ENCODE results near the gene BACE2.

- TF ChIP-seq GLIS3 (CRISPR knock-in tag; IDR thresholded peaks at IDR 0.05): no peak
- no peak for TF ChIP-seq PATZ1 (CRISPR knock-in tag; IDR thresholded peaks at IDR 0.05; ENCODE audit: borderline replicate concordance)
- TF ChIP-seq ARNTL (CRISPR knock-in tag; IDR thresholded peaks at IDR 0.05; ENCODE audit: borderline replicate concordance, low read depth): no peak
- TF ChIP-seq PPARA (CRISPR knock-in tag; IDR thresholded peaks at IDR 0.05; ENCODE audit: borderline replicate concordance): no peak
- TF ChIP-seq TOX (CRISPR knock-in tag; IDR thresholded peaks at IDR 0.05; ENCODE audit: borderline replicate concordance): no peak
- no peak for TF ChIP-seq ISL1 (CRISPR knock-in tag; IDR thresholded peaks at IDR 0.05)
- TF ChIP-seq CREB5 (CRISPR knock-in tag; IDR thresholded peaks at IDR 0.05; ENCODE audit: low read depth): no peak
- no peak for TF ChIP-seq CSDC2 (CRISPR knock-in tag; IDR thresholded peaks at IDR 0.05)
- no peak for TF ChIP-seq TSHZ2 (CRISPR knock-in tag; IDR thresholded peaks at IDR 0.05)
- TF ChIP-seq CSRNP3 (CRISPR knock-in tag; IDR thresholded peaks at IDR 0.05): no peak
These were observed 82.6 kb downstream of the BACE2 start for GRCh38 chr21:41250519-41250918.

All from SK-N-SH treated with all-trans-retinoic acid at 6 μM for 48 hours (cell line).